ENCODE data around the gene KRTAP6-1.

DNA sequence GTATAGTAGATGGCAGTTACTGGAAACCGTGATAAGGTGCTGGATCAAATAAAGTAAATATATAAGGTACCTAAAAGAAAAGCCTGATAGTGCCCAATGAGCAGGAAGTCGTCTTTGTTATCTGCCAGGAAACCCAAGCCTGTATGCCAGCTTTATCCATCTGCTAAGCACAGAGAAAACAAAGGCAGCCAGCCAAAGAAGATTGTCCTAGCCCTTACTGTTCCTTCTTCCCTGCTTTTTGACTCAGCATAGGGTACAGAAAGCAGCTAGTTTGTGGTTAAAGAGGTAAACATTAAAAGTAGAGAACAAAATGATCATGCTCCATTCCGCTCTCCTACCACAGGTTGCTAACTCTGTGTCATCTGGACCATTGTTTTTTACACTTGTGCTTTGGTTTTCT lies 33.6 kb downstream of the KRTAP6-1 start:
- no peak for TF ChIP-seq USF1 (IDR thresholded peaks at IDR 0.05; ENCODE audit: borderline replicate concordance, extremely low read length, insufficient read depth, low read depth, low read length)
- TF ChIP-seq POLR2A (IDR thresholded peaks at IDR 0.05; ENCODE audit: low read depth, low read length), result no peak
- no peak for TF ChIP-seq BACH1 (IDR thresholded peaks at IDR 0.05; ENCODE audit: borderline replicate concordance)
- TF ChIP-seq, protein P1, sequence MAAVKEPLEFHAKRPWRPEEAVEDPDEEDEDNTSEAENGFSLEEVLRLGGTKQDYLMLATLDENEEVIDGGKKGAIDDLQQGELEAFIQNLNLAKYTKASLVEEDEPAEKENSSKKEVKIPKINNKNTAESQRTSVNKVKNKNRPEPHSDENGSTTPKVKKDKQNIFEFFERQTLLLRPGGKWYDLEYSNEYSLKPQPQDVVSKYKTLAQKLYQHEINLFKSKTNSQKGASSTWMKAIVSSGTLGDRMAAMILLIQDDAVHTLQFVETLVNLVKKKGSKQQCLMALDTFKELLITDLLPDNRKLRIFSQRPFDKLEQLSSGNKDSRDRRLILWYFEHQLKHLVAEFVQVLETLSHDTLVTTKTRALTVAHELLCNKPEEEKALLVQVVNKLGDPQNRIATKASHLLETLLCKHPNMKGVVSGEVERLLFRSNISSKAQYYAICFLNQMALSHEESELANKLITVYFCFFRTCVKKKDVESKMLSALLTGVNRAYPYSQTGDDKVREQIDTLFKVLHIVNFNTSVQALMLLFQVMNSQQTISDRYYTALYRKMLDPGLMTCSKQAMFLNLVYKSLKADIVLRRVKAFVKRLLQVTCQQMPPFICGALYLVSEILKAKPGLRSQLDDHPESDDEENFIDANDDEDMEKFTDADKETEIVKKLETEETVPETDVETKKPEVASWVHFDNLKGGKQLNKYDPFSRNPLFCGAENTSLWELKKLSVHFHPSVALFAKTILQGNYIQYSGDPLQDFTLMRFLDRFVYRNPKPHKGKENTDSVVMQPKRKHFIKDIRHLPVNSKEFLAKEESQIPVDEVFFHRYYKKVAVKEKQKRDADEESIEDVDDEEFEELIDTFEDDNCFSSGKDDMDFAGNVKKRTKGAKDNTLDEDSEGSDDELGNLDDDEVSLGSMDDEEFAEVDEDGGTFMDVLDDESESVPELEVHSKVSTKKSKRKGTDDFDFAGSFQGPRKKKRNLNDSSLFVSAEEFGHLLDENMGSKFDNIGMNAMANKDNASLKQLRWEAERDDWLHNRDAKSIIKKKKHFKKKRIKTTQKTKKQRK (IDR thresholded peaks at IDR 0.05; ENCODE audit: low read depth, low read length), result no peak
- TF ChIP-seq RB1 (IDR thresholded peaks at IDR 0.05; ENCODE audit: borderline replicate concordance), result no peak
- TF ChIP-seq CTCF (IDR thresholded peaks at IDR 0.05 in 2 of 3, conservative IDR thresholded peaks at IDR 0.05 in 1 of 3; ENCODE audit: control insufficient read depth in 2 of 3, extremely low read depth in 1 of 3, insufficient read depth in 1 of 3, low read depth in 3 of 3, low read length in 3 of 3), result no peak
- TF ChIP-seq BCL3 (IDR thresholded peaks at IDR 0.05; ENCODE audit: borderline replicate concordance, insufficient read depth, low read depth, low read length, poor library complexity, severe bottlenecking), result no peak
- no peak for TF ChIP-seq NR2C2 (IDR thresholded peaks at IDR 0.05; ENCODE audit: borderline replicate concordance, control insufficient read depth, insufficient read length, low read depth)
- no peak for TF ChIP-seq EP300 (IDR thresholded peaks at IDR 0.05; ENCODE audit: borderline replicate concordance in 1 of 2, control insufficient read depth in 1 of 2, low read depth in 2 of 2, low read length in 2 of 2)
- TF ChIP-seq MYC (IDR thresholded peaks at IDR 0.05; ENCODE audit: insufficient read depth, insufficient read length, insufficient replicate concordance, low read length, severe bottlenecking), result no peak

Measured in GM12878 (cell line).